K562 (cell line): ENCODE data around the gene DNAH3.

Source experiments
- GMEB1 ChIP-seq: fragments of 250-450 bp; sonication (Bioruptor Pico); IDR thresholded peaks from 2 replicates; pipeline ENCODE4 v1.4.0; 2020; ENCODE audit warnings: mild to moderate bottlenecking
- HDAC3 ChIP-seq: fragments of 450-650 bp; IDR thresholded peaks from 2 replicates; pipeline ENCODE4 v1.6.1; 2018; ENCODE audit warnings: borderline replicate concordance, mild to moderate bottlenecking, moderate library complexity; ENCODE audit not compliant: partially characterized antibody
- HNRNPL ChIP-seq: fragments of 200-400 bp; formaldehyde crosslinking; IDR thresholded peaks from 2 replicates; pipeline ENCODE4 v1.6.1; 2017; ENCODE audit warnings: low read depth, mild to moderate bottlenecking, low read length
- IRF1 ChIP-seq: sonication (generic); formaldehyde crosslinking; IDR thresholded peaks from 2 replicates; pipeline ENCODE4 v1.8.0; 2022; ENCODE audit warnings: missing genetic modification reagents, mild to moderate bottlenecking, borderline replicate concordance
- TF ChIP-seq, protein P1 (sequence below), 2 experiments: fragments of 450-650 bp; IDR thresholded peaks; 2 replicates each; pipeline ENCODE4 v1.6.1; 2016

DNA sequence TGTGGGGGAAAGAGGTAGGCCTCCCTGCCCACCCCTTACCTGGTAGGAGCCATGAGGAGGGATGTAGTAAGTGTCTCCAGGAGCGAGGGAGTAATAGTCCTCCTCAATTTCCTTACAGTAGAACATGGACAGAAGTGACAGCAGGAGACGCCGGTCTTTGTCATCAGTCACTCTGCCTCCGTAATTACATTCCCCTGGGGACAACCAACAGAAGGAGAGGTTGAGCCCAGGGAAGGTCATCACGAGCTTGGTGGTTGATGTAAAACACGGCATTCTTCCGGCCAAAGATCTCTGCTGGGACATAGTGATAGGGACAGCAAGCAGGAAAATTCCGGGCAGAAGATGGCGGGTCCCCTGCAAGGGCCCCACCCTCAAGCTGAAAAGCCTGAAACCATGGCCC, 202.2 kb downstream of the DNAH3 start:
- TF ChIP-seq GMEB1 (no peak), HDAC3 (no peak), IRF1 (CRISPR knock-in tag) (no peak), HNRNPL (no peak)
- TF ChIP-seq, protein P1, sequence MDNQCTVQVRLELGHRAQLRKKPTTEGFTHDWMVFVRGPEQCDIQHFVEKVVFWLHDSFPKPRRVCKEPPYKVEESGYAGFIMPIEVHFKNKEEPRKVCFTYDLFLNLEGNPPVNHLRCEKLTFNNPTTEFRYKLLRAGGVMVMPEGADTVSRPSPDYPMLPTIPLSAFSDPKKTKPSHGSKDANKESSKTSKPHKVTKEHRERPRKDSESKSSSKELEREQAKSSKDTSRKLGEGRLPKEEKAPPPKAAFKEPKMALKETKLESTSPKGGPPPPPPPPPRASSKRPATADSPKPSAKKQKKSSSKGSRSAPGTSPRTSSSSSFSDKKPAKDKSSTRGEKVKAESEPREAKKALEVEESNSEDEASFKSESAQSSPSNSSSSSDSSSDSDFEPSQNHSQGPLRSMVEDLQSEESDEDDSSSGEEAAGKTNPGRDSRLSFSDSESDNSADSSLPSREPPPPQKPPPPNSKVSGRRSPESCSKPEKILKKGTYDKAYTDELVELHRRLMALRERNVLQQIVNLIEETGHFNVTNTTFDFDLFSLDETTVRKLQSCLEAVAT (IDR thresholded peaks at IDR 0.05): no peak
